ENCODE data around the gene FBXL16.
A peak's percentile ranks its signal among the peaks of the same experiment; 100 is the strongest.

Gene FBXL16

GRCh38 chr16:718922-719321 lies 13.3 kb upstream of the FBXL16 start:
- in situ Hi-C loops (cut with HindIII; ENCODE audit: low sequenced_read_pairs), result loop anchor here (10.0 kb wide), 1 partner anchor 256 kb away; the partner anchor contains the start of gene LMF1
- no peak for DNase-seq (ENCODE audit: low read depth)
- TF ChIP-seq CTCF (IDR thresholded peaks at IDR 0.05; ENCODE audit: low read depth, low read length, missing control alignments), result no peak
- no peak overlapping the region for H3K4me3 ChIP-seq (ENCODE audit: low read depth, low read length)

GRCh38 chr16:718389-718788 lies 12.8 kb upstream of the FBXL16 start:
- no peak for TF ChIP-seq CTCF (IDR thresholded peaks at IDR 0.05; ENCODE audit: low read depth, low read length, missing control alignments)
- in situ Hi-C loops (cut with HindIII; ENCODE audit: low sequenced_read_pairs), result loop anchor here (10.0 kb wide), 1 partner anchor 256 kb away; the partner anchor contains the start of gene LMF1
- H3K4me3 ChIP-seq (ENCODE audit: low read depth, low read length), result no peak overlapping the region
- DNase-seq (ENCODE audit: low read depth), result no peak

GRCh38 chr16:717450-718245 lies 12.0 kb upstream of the FBXL16 start:
- in situ Hi-C loops (cut with HindIII; ENCODE audit: low sequenced_read_pairs), result loop anchor here (10.0 kb wide), 1 partner anchor 257 kb away; the partner anchor contains the start of gene LMF1
- no peak for TF ChIP-seq CTCF (IDR thresholded peaks at IDR 0.05; ENCODE audit: low read depth, low read length, missing control alignments)
- no peak for DNase-seq (ENCODE audit: low read depth)
- no peak overlapping the region for H3K4me3 ChIP-seq (ENCODE audit: low read depth, low read length)

- no peak for DNase-seq (ENCODE audit: low read depth)
- TF ChIP-seq CTCF (IDR thresholded peaks at IDR 0.05; ENCODE audit: low read depth, low read length, missing control alignments), result no peak
- in situ Hi-C loops (cut with HindIII; ENCODE audit: low sequenced_read_pairs), result loop anchor here (10.0 kb wide), 1 partner anchor 258 kb away; the partner anchor contains the start of gene LMF1
- peak overlapping the region; percentile 55 for H3K4me3 ChIP-seq (ENCODE audit: low read depth, low read length)
Observed at GRCh38 chr16:716768-717325, 11.2 kb upstream of the FBXL16 start.

GRCh38 chr16:716200-716568 lies 10.6 kb upstream of the FBXL16 start:
- no peak for TF ChIP-seq CTCF (IDR thresholded peaks at IDR 0.05; ENCODE audit: low read depth, low read length, missing control alignments)
- peak overlapping the region; percentile 55 for H3K4me3 ChIP-seq (ENCODE audit: low read depth, low read length)
- in situ Hi-C loops (cut with HindIII; ENCODE audit: low sequenced_read_pairs), result loop anchor here (10.0 kb wide), 1 partner anchor 259 kb away; the partner anchor contains the start of gene LMF1
- no peak for DNase-seq (ENCODE audit: low read depth)

GRCh38 chr16:715477-716199 lies 10.0 kb upstream of the FBXL16 start:
- in situ Hi-C loops (cut with HindIII; ENCODE audit: low sequenced_read_pairs), result loop anchor here (10.0 kb wide), 1 partner anchor 259 kb away; the partner anchor contains the start of gene LMF1
- TF ChIP-seq CTCF (IDR thresholded peaks at IDR 0.05; ENCODE audit: low read depth, low read length, missing control alignments), result no peak
- H3K4me3 ChIP-seq (ENCODE audit: low read depth, low read length), result peak overlapping the region; percentile 55
- no peak for DNase-seq (ENCODE audit: low read depth)

Measured in astrocyte of the cerebellum (primary cell).